Activated T-cell treated with anti-CD3 and anti-CD28 coated beads for 1 hour (primary cell): ENCODE results near the gene ZNF532.

ENCODE experiments used
- DNase-seq: peaks from one replicate; pipeline ENCODE4 v3.0.0-alpha.2; 2020; ENCODE audit warnings: low read depth

The ZNF532 gene

DNA sequence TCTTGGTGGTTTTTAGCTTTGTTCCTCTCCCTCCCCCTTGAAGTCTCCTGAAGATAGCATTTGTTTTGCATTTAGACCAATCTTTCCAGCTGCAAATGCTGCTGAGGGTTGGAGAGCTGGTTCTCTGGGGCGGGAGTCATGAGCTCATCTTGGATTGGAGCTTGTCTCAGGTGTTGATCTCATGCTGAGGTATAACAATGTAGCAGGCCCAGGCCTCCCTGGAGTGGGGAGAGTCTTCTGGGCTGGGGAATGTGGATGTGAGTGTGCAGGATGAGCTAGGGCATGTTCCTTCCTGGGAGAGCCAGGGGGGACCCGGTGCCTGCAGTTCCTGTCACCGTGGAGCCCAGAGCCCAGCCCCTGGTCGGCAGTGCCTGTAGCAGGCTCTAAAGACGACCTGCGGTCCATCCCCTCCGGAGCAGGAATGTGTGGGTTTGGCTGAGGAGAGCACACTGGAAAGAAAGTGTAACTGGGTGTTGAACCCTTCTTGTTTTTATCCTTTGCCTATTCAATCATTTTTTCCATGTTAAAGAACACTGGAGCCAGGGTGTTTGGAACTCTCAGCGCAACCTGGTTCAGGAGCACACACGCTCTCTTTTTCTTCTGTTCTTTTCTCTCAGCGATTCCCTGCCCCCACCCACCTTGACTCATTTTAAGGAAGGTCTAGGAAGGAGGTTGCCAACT, 2.7 kb downstream of the ZNF532 start:
- no peak for DNase-seq

DNA sequence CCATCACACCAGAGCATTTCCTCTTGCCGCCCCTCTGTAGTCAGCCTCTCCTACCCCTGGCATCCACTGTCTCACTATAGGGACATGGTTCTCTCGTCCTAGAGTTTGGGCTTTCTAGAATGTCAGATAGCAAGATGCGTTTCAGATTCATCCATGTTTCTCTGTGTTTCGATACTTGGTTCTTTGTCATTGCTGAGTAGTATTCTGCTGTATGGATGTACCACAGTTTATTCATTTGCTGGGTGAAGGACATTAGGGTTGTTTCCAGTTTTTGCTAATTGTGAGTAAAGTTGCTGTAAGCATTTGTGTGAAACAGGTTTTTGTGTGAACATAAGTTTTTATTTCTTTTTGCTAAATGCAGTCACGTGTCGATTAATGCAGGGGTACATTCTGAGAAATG, 3.8 kb downstream of the ZNF532 start:
- DNase-seq = no peak

DNA sequence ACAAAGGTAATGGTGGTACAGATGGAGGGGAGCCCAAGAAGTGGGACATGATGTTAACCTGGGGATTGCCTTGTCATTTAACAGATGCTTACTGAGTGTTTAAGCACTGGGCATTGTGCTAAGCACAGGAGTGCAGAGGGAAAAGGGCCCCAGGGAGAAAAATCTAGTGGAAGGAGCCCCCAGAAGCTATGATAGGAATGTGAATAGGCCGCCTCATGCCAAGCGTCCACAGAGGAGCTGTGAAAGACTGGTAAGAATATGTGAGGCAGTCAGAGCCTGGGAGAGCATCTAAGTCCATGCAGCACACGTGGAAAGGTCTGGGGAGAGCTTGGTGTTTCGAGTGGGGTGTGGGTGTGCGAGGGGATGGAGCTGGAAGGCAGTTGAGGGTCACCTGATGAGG, 5.5 kb downstream of the ZNF532 start:
- DNase-seq = no peak

DNA sequence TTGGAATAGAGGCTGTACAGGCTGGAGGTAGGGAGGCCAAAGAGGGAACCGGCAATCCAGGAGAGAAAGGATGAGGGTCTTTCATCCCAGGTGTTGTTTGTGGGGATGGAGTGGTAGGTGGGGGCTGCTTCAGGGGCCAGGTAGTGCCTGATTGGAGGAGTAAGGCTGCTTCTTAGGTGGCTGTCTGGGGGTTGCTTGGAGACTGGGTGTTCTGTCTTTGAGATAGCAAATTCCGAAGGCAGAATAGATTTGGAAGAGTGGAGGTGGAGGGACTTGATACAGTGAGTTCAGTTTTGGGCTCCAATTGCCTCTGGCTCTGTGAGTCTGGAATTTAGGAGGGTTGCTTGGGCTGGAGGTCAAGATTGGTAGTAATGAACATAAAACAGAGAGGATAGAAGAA, 5.9 kb downstream of the ZNF532 start:
- DNase-seq = no peak

DNA sequence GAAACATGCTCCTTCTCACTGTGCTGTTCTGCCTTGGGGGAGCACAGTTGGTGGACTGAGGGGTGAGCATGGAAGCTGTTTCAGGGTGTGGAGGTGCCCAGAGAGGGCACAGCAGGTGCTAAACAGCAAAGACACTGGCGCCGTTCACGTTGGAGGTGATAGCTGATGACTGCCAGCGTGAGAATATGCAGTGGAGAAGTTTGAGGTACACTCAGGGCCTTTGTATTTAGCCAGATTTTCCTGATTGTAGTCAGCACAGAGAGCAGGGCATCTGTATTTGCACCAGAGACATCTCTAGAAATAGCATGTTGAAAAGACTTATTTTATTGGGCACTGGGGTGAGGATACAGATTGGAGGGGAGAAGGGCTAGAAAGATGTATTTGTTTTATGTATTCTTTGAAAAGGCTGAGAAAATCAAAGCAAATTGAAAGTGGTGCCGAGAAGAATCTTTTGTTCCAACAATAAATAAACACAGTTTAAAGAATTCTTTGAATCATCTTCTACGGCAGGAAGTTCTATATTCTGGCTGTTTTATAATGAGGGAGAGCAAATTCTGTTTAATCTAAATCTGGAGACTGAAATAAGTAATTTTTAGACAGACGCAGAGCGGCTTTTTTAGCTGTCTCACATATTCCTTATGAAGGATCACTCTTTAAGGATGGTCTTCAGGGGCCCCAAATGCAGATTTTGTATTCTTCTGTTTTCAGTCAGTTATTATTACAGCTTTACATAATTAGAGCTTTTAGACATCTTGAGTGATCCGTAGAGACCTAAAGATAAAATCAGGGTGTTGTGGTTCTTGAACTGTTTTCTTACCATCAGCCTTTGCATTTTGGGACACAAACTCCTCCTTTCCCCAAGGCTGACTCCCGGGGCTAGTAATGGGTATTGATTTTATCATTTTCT, 7.1 kb downstream of the ZNF532 start:
- no peak for DNase-seq

DNA sequence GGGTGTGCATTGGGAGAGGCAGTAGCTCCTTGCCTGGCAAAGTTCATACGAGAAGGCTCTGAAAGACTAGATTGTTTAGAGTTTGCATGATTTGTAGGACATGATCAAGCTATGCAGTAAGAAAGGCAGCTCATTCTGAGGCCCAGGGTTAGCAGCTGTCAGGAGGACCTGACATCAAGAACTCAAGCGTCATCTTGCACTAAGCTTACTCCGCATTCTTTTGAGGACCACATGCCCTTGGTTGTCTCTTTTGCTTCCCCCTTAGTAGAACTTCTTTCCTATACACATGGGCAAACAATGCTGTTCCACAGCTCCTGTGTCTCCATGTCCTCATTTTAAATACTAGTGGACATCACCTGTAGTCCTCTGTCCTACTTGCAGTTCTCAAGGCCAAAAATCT, 14.0 kb downstream of the ZNF532 start:
- DNase-seq = no peak

DNA sequence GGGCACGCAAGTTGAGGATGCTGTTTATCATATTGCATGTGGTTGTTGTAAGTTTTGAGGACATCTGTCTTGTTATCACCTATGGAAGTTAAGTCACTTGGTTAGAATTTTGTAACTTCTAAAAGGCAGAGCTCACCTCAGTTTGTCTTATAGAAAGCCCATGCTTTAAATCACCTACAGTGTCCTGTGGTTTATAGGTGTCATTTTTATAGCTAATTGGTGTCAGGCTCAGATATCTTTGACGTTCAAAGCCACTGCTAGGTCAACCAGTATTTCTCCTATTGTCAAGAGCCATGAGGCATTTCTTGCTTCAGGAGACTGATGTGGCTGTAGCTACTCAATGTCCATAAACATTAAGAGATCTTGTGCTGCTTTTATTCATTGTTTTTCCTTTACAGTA, 16.8 kb downstream of the ZNF532 start:
- DNase-seq = no peak

DNA sequence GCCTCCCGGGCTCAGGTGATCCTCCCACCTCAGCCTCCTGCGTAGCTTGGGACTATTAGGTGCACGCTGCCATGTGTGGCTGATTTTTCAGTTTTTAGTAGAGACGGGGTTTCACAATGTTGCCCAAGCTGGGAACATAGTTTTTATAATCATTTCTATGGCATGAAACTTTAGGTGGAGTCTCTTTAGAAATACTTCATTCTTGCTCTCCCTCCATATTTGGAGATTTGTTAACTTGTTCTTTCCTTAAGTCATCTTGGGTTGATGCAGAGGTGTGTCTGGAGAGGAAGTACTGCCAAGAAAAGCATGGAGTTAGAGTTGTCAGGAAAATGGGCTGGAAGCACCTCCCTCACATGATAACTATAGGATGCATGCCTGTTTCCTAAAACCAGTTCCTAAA, 17.4 kb downstream of the ZNF532 start:
- DNase-seq = no peak

DNA sequence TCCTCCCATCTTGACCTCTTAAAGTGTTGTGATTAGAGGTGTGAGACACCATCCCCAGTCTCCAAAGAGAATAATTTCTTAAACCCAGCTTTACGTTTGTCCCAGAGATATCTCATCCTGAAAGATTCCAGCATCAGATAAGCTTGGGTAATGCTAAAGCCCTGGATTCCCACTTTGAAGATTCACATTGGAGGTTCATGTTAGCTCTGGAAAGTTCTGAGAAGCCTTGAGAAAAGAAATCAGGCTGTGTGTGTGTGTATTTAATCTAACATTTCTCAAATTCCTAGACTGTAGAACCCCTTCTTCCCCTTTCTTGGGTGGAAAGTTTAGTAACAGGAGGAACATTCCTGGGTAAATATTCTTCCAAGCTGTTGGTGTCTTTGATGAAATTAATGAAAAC, 18.0 kb downstream of the ZNF532 start:
- no peak for DNase-seq

DNA sequence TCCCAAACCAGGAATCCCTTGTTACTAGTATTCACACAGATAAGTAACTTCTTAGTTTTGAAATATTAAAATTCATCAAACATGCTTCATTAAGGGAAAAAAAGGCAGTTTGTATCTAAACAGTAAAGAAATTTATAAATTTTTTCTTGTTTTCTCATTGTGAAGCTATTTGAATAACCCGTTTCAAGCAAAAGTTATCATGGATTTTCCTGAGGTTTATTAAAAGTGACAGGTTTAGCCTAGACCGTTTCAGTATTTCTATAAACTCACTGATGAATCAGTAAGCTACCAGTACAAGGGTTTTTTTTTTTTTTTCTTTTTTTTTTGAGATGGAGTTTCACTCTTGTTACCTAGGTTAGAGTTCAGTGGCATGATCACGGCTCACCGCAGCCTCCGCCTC, 20.0 kb downstream of the ZNF532 start:
- no peak for DNase-seq

DNA sequence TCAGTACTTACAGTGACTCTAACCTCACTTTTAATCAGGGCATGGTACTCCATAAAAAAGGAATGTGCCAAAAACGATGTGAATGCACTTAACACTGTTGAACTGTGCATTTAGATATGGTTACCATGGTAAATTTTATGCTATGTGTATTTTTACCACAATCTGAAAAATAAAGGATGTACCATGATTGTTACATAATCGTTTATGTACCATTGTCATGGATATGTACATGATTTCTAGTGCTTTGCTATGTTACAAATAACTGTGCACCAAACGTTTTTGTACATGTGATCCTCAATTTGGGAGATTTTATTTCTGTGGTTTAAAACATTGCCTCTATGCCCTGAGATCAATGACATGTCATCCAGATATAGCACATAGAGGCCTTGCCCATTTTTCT, 21.8 kb downstream of the ZNF532 start:
- DNase-seq = no peak

DNA sequence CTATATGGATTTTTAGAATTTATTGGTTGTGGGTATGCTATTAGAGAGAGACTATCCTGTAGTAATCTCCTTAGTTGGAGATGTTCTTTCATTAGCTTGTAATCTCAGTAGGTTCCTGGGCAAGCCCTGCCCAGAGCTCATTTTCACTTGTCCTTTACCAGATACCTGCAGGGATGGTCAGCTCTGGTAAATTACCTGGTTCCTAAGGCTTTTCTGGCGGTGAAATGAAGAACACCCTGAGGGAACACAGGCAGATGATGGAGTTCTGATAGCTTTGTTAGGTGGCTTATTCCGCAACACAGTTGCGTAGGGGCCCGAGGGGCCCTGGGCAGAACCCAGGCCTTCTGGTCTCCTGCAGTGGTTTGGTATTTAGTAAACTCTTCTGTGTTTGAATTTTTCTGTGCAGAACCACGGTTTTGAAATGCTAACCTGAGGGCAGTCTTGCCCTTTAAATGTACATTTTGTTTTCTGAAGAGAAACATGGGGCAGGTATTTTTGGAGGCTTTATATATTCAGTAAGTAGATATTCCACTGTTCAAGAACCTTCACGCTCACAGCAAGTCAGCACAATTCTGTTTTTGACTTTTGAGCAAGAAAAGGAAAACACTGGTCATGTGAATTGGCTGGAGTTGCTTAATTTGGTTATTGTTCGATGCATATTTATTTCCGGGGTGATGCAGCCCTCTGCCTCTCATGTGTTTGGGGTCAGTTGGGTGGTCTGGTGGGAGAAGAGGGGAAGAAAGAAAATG, 22.4 kb downstream of the ZNF532 start:
- no peak for DNase-seq

DNA sequence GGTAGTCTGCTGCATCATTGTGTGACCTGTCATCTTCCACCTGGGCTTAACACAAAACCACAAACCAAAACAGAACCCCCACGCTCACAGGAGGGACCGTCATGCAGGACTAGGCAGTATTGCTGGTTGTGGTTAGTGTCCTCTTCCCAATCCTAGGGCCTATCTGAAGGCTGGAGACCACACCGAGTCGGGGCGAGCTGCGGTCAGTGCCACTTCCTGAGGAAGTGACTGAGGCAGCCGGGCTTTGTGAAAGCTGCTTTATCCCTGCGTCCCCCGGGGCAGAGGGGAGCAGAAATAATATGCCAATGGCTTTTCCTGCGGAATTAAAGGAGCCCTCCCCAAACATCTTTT, 22.9 kb downstream of the ZNF532 start:
- DNase-seq = no peak

DNA sequence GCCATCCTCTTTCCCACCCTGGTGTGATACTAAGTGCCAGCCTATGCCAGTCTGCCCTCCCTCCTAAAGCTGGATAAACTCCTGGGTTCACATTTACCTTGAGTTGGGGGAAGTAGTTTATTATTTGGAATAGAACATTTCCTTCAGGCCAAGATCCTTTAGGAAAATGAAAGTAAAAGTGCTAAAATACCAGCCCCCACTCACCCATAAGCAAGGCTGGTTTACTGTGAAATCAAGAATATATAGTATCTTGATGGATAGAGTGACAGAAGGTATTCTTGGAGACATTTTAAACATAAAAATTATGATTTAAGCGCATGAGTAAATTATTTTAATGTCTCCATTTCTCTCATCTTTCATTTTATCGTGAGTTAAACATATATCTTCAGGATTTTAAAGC, 27.1 kb downstream of the ZNF532 start:
- DNase-seq = no peak

DNA sequence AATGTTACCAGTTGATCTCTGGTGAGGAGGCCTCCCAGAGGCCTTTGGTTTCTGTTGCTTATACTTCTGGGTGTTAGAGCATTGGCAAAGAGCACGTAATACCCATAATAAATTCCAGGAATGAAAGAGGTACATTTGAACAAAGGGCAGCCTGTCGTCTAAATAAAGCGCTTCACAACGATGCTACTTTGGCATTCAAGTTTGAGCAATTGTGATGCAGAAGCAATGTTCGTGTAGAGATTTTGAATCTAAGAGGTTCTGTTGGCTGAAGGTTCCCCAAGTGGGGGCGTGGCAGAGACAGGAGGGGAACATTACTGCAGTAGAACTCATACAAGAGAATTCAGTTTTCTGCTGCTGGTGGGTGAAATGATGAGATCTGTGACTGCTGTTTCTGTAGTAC, 27.8 kb downstream of the ZNF532 start:
- DNase-seq = no peak

DNA sequence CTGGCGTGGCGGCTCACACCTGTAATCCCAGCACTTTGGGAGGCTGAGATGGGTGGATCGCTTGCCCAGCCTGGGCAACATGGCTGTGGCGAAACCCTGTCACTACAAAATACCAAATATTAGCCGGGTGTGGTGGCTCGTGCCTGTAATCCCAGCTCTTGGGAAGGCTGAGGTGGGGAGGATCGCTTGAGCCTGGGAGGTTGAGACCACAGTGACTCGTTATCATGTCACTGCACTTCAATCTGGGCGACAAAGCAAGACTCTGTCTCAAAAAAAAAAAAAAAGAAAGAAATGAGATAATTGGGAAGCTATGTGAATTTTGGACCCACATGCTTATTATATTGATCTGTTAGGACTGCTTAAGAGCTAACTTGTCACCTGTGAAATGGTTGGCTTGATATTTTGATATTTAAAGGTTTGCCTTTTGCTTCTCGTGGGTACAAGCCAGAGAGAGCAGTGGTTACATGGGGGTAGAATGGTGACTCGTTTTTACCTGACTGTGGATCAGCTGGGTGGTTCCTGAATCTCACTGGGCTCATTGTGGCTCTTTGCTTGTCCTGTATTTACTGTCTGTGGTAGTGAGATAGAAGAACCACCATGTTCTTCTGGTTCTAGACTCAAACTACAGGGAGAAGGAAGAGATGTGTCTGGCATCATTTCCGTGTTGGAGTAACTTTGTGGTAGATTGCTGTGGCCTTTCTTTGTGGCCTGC, 28.9 kb downstream of the ZNF532 start:
- DNase-seq = no peak

DNA sequence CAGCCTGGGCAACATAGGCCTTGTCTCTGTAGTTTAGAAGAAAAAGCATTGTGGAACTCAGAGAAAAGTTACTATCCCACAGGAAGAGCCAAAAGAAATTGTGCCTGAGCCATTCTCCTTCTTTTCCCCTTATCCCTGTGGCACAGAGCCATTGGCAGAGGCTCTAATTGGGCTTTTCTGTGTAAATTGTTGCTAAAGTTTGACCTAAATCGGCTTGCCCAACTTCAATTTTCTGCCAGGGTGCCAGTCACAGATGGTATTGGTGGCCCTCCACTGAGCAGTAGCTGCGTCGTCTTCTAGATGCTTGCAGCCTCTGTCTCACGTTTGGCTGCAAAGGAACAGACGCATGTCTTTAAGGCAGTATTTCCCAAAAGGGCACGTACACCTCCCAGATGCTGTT, 30.3 kb downstream of the ZNF532 start:
- DNase-seq = no peak

DNA sequence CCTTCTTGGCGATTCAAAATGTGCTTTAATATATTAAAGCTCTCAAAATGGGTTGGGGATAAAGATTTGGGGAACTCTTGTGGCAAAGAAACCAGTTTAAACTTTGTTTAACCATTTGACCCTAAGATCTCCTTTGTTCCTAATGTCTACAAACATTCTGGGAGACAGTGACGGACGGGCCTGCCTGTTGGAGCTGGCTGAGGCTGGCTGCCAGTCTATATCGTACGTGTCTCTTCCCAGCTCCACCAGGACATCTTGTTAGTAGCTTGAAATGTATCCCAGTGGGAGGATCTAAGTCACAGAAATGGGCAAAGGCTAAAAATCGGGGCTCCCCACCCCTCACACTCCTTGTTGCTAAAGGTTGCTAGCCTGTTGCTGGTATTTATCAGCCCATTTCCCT, 30.7 kb downstream of the ZNF532 start:
- DNase-seq = no peak

DNA sequence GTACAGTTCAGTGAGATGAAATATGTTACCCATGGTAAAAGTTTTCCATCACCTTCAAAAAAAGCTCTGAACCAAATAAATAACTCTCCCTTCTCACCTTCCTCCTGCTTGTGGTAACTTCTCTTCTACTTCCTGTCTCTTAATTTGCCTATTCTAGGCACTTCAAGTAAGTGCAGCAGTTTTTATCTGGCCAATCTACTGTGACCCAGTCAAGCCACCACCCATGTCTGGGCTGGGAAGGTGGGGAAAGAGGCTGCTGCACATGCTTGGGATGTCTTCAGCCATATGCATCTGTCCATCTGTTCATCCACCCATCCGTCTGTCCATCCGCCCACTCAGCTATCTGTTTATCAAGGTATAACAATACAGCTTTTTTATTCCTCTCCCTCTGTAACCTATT, 31.6 kb downstream of the ZNF532 start:
- no peak for DNase-seq

DNA sequence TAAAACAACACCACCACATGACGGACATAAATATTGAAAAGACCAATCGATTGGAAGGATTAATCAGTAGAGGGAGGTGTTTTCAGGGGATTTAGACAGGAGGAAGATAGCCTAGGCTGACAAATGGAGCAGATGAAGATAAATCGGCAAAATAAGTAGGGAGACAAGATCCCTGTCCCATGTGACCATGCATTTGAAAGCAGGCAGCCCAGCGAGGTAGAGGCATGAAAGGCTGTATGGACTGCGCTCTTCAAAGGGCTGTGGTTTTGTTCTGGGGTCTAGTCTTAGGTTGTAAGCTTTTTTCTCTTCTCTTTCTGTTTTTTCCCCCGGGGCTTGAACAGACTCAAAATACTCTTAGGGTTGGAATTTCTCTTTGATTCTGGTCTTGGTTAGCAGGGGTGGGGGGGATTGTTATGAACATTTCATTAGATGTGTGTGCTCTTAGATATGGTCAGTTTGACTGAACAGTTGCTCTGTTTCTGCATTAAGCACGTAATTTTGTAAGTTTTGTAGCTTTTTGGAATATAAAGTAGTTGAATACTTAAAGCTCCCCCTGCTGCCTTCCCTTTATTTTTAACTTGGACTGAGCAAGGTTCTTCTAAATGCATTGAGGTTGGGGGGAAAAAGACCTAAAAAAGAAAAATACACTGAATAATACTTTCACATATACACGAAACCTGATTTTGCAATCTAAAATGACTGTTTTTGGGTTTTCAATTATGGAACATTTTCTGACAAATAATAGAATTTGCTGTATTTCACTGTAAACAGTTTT, 32.2 kb downstream of the ZNF532 start:
- DNase-seq = no peak

DNA sequence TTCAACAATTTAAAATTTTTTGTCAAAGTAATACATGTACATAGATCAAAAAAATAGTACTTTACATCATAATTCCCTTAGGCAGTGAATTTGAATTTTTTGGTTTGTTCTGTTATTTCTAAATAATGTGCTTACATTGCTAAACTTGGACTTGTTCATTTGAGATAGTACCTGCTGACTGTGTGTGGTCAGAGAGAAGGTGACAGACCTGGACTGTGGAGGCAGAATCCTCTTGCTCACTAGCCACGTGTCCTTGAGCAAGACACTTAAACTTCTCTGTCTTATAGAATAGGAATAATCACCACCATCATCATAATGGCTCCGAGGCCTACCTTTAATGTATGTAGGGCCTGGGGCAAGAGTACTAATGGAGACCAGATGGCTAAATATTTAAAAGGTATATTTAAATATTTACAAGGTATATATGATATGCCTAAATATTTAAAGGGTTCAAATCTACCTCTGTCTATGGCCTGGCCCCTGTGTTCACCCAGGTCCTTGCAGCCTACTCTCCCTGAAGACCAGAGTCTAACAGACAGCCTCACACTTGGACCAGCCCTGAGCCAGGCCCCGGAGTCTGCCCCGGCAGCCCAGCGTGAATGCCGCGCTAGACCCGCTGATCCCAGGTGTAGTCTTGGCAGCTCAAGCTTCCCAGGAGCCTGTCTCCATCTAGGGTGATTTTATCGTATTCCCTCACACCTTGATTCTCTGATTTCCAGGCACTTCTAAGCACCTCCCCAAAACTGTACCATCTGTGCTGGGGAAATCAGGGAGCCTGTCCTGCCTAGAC, 33.5 kb downstream of the ZNF532 start:
- DNase-seq = no peak
